ENCODE measurements around the gene TAL1.

The TAL1 gene

GRCh38 chr1:47223174-47223920 lies 8.7 kb downstream of the TAL1 start:
- H3K27me3 ChIP-seq (ENCODE audit: insufficient read depth, low read length, poor library complexity, severe bottlenecking), result no peaks in the 10 kb centered on the region
- no peak overlapping the region for H3K4me3 ChIP-seq (ENCODE audit: low read length, poor library complexity, severe bottlenecking)

DNA sequence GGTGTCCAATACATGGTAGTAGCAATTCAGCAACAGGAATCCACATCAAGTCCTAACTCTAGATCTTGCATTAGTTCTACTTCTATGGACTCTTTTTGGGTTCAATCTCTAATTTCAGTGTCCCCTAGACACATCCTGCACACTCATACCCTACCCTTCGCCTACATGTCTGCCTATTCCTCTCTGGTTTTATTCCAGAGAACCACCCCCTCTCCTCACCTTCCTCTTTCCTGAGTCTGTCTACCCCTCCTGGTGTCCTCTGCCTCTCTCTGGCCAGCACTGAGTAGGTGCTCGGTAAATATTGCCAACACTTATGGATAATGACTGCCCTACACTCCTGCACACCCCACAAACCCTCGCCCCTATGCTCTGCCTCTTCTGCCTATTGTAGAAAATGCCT lies 9.5 kb downstream of the TAL1 start:
- no peaks in the 10 kb centered on the region for H3K4me1 ChIP-seq (ENCODE audit: insufficient read depth, low read length, poor library complexity, severe bottlenecking)
- no peak overlapping the region for H3K9ac ChIP-seq (ENCODE audit: low read depth, low read length, poor library complexity, severe bottlenecking)
- no peaks in the 10 kb centered on the region for H4K20me1 ChIP-seq (ENCODE audit: insufficient read depth, low read length, poor library complexity, severe bottlenecking)
- H3F3A ChIP-seq (ENCODE audit: low read depth), result no peaks in the 10 kb centered on the region
- no peaks in the 10 kb centered on the region for H3K36me3 ChIP-seq (ENCODE audit: insufficient read depth, low read length)
- H3K4me3 ChIP-seq (ENCODE audit: low read length, poor library complexity, severe bottlenecking), result no peak overlapping the region
- no peaks in the 10 kb centered on the region for H3K27me3 ChIP-seq (ENCODE audit: insufficient read depth, low read length, poor library complexity, severe bottlenecking)
- H2AFZ ChIP-seq (ENCODE audit: low read length), result no peak overlapping the region
- no peaks in the 10 kb centered on the region for H3K79me2 ChIP-seq (ENCODE audit: insufficient read depth, low read length)
- no peaks in the 10 kb centered on the region for H3K9me2 ChIP-seq (replicated peaks; ENCODE audit: low read depth, low read length)
- H3K9me3 ChIP-seq (ENCODE audit: insufficient read depth, low read depth, low read length), result no peaks in the 10 kb centered on the region
- no peak overlapping the region for H3K4me2 ChIP-seq (ENCODE audit: low read depth, low read length, poor library complexity, severe bottlenecking)
- no peak for TF ChIP-seq EZH2phosphoT487 (IDR thresholded peaks at IDR 0.05; ENCODE audit: borderline replicate concordance)
- TF ChIP-seq, protein P1, sequence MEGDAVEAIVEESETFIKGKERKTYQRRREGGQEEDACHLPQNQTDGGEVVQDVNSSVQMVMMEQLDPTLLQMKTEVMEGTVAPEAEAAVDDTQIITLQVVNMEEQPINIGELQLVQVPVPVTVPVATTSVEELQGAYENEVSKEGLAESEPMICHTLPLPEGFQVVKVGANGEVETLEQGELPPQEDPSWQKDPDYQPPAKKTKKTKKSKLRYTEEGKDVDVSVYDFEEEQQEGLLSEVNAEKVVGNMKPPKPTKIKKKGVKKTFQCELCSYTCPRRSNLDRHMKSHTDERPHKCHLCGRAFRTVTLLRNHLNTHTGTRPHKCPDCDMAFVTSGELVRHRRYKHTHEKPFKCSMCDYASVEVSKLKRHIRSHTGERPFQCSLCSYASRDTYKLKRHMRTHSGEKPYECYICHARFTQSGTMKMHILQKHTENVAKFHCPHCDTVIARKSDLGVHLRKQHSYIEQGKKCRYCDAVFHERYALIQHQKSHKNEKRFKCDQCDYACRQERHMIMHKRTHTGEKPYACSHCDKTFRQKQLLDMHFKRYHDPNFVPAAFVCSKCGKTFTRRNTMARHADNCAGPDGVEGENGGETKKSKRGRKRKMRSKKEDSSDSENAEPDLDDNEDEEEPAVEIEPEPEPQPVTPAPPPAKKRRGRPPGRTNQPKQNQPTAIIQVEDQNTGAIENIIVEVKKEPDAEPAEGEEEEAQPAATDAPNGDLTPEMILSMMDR (conservative IDR thresholded peaks at IDR 0.05; ENCODE audit: low read length), result no peak

More at GRCh38 chr1:47223174-47223920, 8.7 kb downstream of the TAL1 start:
- Histone ChIP-seq H3K9me2 (replicated peaks; ENCODE audit: low read depth, low read length) (no peaks in the 10 kb centered on the region), H3K4me1 (ENCODE audit: insufficient read depth, low read length, poor library complexity, severe bottlenecking) (no peaks in the 10 kb centered on the region), H3K79me2 (ENCODE audit: insufficient read depth, low read length) (no peaks in the 10 kb centered on the region), H4K20me1 (ENCODE audit: insufficient read depth, low read length, poor library complexity, severe bottlenecking) (no peaks in the 10 kb centered on the region), H3K9ac (ENCODE audit: low read depth, low read length, poor library complexity, severe bottlenecking) (no peak overlapping the region), H3K36me3 (ENCODE audit: insufficient read depth, low read length) (no peaks in the 10 kb centered on the region), H3K4me2 (ENCODE audit: low read depth, low read length, poor library complexity, severe bottlenecking) (no peak overlapping the region), H3K9me3 (ENCODE audit: insufficient read depth, low read depth, low read length) (no peaks in the 10 kb centered on the region), H2AFZ (ENCODE audit: low read length) (no peak overlapping the region), H3F3A (ENCODE audit: low read depth) (no peaks in the 10 kb centered on the region)
- TF ChIP-seq, protein P1 (conservative IDR thresholded peaks at IDR 0.05; ENCODE audit: low read length), result no peak
- TF ChIP-seq EZH2phosphoT487 (IDR thresholded peaks at IDR 0.05; ENCODE audit: borderline replicate concordance), result no peak

- Histone ChIP-seq H3F3A (ENCODE audit: low read depth) (no peaks in the 10 kb centered on the region), H3K9me3 (ENCODE audit: insufficient read depth, low read depth, low read length) (no peaks in the 10 kb centered on the region), H3K4me3 (ENCODE audit: low read length, poor library complexity, severe bottlenecking) (no peak overlapping the region), H2AFZ (ENCODE audit: low read length) (no peak overlapping the region), H3K4me2 (ENCODE audit: low read depth, low read length, poor library complexity, severe bottlenecking) (no peak overlapping the region), H3K36me3 (ENCODE audit: insufficient read depth, low read length) (no peaks in the 10 kb centered on the region), H3K9me2 (replicated peaks; ENCODE audit: low read depth, low read length) (no peaks in the 10 kb centered on the region), H3K79me2 (ENCODE audit: insufficient read depth, low read length) (no peaks in the 10 kb centered on the region), H3K27me3 (ENCODE audit: insufficient read depth, low read length, poor library complexity, severe bottlenecking) (no peaks in the 10 kb centered on the region), H4K20me1 (ENCODE audit: insufficient read depth, low read length, poor library complexity, severe bottlenecking) (no peaks in the 10 kb centered on the region), H3K9ac (ENCODE audit: low read depth, low read length, poor library complexity, severe bottlenecking) (no peak overlapping the region), H3K4me1 (ENCODE audit: insufficient read depth, low read length, poor library complexity, severe bottlenecking) (no peaks in the 10 kb centered on the region)
- TF ChIP-seq, protein P1 (conservative IDR thresholded peaks at IDR 0.05; ENCODE audit: low read length), result no peak
- TF ChIP-seq EZH2phosphoT487 (IDR thresholded peaks at IDR 0.05; ENCODE audit: borderline replicate concordance), result no peak
These were observed 12.3 kb downstream of the TAL1 start for GRCh38 chr1:47219590-47220220.
